ENCODE data around the gene CYP8B1. TPM values are rescaled to one million over a fixed set of nuclear protein-coding genes. Genes with fewer than 3 reads are reported as not detected.

The CYP8B1 gene
- total and polyA plus RNA-seq, 2 of the 8 experiments (the other 6 are each of a cell fraction or from before 2014, with no cell fraction given): not detected

DNA sequence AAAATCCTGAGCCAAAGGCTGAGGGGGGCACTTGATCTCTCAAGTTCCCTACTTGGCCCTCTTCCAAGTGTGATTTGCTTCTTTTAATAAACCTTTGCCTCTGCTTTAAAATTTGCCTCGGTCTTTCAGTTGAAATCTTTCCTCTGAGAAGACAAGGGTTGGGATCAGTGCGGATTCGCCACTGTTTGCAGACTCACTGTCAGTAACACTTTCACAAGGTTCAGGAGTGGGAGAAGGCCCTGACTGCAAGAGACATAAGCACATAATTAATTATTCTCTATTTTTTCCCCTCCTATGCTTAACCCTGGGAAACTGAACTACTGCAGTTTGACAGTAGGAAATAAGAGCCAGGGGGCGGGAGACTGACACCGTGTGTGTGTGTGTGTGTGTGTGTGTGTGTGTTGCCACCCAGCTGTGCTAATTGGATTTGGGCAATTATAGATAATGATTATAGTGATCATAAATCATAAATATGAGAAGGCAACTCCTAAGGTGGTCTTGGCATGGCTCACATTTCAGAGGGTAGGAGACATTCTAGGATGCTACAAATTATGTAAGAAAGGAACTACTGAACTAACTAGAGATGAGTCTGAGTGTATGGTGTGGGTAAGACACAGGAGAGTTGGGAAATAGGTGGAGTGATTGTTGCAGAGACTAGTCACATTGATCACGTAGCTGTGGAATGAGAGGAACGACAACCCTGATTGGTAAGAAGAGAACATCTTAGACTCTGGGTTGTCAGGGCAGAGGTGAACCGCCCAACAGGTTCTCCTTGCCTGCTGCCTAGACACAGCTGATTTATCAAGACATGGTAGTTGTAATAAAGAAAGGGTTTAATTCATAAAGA is 24.8 kb upstream of the CYP8B1 start (continued):
- TF ChIP-seq, protein P1, sequence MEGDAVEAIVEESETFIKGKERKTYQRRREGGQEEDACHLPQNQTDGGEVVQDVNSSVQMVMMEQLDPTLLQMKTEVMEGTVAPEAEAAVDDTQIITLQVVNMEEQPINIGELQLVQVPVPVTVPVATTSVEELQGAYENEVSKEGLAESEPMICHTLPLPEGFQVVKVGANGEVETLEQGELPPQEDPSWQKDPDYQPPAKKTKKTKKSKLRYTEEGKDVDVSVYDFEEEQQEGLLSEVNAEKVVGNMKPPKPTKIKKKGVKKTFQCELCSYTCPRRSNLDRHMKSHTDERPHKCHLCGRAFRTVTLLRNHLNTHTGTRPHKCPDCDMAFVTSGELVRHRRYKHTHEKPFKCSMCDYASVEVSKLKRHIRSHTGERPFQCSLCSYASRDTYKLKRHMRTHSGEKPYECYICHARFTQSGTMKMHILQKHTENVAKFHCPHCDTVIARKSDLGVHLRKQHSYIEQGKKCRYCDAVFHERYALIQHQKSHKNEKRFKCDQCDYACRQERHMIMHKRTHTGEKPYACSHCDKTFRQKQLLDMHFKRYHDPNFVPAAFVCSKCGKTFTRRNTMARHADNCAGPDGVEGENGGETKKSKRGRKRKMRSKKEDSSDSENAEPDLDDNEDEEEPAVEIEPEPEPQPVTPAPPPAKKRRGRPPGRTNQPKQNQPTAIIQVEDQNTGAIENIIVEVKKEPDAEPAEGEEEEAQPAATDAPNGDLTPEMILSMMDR (IDR thresholded peaks at IDR 0.05; ENCODE audit: control extremely low read depth in 1 of 3, insufficient read depth in 1 of 3, low read depth in 1 of 3, low read length in 3 of 3): no peak
- no peak for TF ChIP-seq TCF12 (IDR thresholded peaks at IDR 0.05; ENCODE audit: low read depth, low read length)
- TF ChIP-seq TBP (IDR thresholded peaks at IDR 0.05; ENCODE audit: low read depth, low read length): no peak
- TF ChIP-seq BCL11A (IDR thresholded peaks at IDR 0.05; ENCODE audit: low read depth in 2 of 2, low read length in 2 of 2): no peak
- TF ChIP-seq CREB1 (IDR thresholded peaks at IDR 0.05): no peak
- no peak for TF ChIP-seq YY1 (IDR thresholded peaks at IDR 0.05; ENCODE audit: low read depth, low read length)

Data from H1 (cell line).